ENCODE results near the gene ACAA2.

DNA sequence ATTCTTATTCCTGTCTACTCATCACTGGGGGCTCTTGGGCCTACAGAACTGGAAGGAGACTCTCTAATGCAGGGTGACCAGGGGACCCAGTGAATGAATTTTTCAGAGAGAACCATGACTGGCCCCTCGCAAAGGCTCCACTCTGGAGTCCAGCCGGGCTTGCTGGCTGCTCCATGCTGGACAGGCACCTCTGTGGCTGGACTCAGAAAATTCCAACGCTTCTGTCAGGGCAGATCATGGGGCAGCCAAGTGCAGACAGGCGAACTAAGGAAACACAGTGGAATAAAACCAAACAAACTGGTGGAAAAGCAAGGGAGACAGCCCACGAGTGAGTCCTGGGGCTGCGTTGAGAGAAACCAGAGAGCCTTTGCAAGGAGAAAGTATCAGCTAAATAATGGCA, 57.2 kb downstream of the ACAA2 start:
- TF ChIP-seq, protein P1, sequence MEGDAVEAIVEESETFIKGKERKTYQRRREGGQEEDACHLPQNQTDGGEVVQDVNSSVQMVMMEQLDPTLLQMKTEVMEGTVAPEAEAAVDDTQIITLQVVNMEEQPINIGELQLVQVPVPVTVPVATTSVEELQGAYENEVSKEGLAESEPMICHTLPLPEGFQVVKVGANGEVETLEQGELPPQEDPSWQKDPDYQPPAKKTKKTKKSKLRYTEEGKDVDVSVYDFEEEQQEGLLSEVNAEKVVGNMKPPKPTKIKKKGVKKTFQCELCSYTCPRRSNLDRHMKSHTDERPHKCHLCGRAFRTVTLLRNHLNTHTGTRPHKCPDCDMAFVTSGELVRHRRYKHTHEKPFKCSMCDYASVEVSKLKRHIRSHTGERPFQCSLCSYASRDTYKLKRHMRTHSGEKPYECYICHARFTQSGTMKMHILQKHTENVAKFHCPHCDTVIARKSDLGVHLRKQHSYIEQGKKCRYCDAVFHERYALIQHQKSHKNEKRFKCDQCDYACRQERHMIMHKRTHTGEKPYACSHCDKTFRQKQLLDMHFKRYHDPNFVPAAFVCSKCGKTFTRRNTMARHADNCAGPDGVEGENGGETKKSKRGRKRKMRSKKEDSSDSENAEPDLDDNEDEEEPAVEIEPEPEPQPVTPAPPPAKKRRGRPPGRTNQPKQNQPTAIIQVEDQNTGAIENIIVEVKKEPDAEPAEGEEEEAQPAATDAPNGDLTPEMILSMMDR (conservative IDR thresholded peaks at IDR 0.05), result no peak
- no peak for TF ChIP-seq EZH2 (IDR thresholded peaks at IDR 0.05; ENCODE audit: low read depth)

All from PC-9 (cell line).